ENCODE data around the gene SRCAP. TPM values are rescaled to one million over a fixed set of nuclear protein-coding genes. Genes with fewer than 3 reads are reported as not detected.

SRCAP gene
- total and polyA plus RNA-seq, 2 experiments from 2014 or later = 15.3 to 33.6 TPM

DNA sequence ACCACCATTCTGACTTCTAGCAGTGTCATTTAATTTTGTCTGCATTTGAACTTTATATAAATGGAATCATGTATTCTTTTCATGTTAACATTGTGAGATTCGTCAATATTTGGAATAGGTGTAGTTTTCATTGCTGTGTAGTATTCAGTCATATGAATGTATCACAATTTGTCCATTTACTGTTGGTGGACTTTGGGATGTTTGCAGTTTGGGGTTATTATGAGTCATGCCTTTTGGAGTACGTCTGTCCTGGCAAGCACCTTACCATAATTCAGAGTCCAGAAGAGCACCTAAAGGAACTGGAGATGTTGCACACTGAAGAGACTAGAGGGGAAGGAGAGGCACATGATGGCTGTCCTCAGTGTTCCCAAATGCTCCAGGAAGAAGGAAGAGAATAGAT is 46.1 kb downstream of the SRCAP start:
- Histone ChIP-seq H3K27ac (no peak overlapping the region), H3K79me2 (peaks cover 20% of the 10 kb centered on the region), H3K9me2 (replicated peaks; ENCODE audit: insufficient read depth) (no peaks in the 10 kb centered on the region), H3K36me3 (replicated peaks; ENCODE audit: insufficient read depth, low read depth) (no peaks in the 10 kb centered on the region), H3K4me1 (ENCODE audit: insufficient read depth) (peaks cover 12% of the 10 kb centered on the region), H2AFZ (no peak overlapping the region), H3K9me3 (ENCODE audit: low read depth) (no peaks in the 10 kb centered on the region), H4K20me1 (ENCODE audit: insufficient read depth, poor library complexity, severe bottlenecking) (no peaks in the 10 kb centered on the region), H3K27me3 (no peaks in the 10 kb centered on the region), H3K4me2 (no peak overlapping the region), H3K4me3 (no peak overlapping the region)
- WGBS (ENCODE audit: low lambda C conversion rate, missing lambda C conversion rate) = 76% methylated on average over 2 of the region's 2 CpGs
- TF ChIP-seq EZH2 (IDR thresholded peaks at IDR 0.05; ENCODE audit: borderline replicate concordance) = no peak
- TF ChIP-seq, protein P1, sequence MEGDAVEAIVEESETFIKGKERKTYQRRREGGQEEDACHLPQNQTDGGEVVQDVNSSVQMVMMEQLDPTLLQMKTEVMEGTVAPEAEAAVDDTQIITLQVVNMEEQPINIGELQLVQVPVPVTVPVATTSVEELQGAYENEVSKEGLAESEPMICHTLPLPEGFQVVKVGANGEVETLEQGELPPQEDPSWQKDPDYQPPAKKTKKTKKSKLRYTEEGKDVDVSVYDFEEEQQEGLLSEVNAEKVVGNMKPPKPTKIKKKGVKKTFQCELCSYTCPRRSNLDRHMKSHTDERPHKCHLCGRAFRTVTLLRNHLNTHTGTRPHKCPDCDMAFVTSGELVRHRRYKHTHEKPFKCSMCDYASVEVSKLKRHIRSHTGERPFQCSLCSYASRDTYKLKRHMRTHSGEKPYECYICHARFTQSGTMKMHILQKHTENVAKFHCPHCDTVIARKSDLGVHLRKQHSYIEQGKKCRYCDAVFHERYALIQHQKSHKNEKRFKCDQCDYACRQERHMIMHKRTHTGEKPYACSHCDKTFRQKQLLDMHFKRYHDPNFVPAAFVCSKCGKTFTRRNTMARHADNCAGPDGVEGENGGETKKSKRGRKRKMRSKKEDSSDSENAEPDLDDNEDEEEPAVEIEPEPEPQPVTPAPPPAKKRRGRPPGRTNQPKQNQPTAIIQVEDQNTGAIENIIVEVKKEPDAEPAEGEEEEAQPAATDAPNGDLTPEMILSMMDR (IDR thresholded peaks at IDR 0.05; ENCODE audit: poor library complexity) = no peak
- TF ChIP-seq EZH2phosphoT487 (IDR thresholded peaks at IDR 0.05; ENCODE audit: low read depth, severe bottlenecking, unreplicated experiment) = no peak
- no peak for DNase-seq (ENCODE audit: low spot score)

DNA sequence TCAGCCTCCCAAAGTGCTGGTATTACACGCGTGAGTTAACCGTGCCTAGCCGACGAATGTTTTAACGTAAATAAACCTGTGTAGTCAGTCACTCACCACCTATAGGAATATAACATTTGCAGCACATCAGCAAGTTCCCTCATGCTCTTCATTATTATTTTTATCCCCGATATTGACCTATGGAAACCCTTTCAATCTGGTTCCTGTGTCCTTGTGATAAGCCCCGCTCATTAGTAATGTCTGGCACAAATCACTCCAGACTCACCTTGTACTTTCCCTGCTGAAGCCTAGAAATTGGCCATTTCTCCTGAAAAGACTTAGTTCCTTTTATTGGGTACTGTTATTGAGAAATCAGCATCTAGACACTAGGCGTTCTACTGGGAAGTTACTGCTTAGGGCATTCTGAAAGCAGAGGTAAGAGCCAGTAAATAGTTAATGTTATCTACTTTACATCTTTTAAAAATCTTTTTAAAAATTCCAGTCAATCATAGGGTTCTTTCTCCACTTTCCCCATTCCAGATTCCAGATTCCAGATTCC is 47.7 kb downstream of the SRCAP start:
- no peaks in the 10 kb centered on the region for H3K9me2 ChIP-seq (replicated peaks; ENCODE audit: insufficient read depth)
- peaks cover 4% of the 10 kb centered on the region for H3K4me1 ChIP-seq (ENCODE audit: insufficient read depth)
- H3K4me2 ChIP-seq = no peak overlapping the region
- H3K27me3 ChIP-seq = no peaks in the 10 kb centered on the region
- H3K36me3 ChIP-seq (replicated peaks; ENCODE audit: insufficient read depth, low read depth) = no peaks in the 10 kb centered on the region
- H3K79me2 ChIP-seq = peaks cover 24% of the 10 kb centered on the region
- H3K9me3 ChIP-seq (ENCODE audit: low read depth) = no peaks in the 10 kb centered on the region
- H3K4me3 ChIP-seq = no peak overlapping the region
- no peak for DNase-seq (ENCODE audit: low spot score)
- WGBS (ENCODE audit: low lambda C conversion rate, missing lambda C conversion rate) = 93% methylated on average over 9 of the region's 9 CpGs
- peak overlapping the region; percentile 68 for H3K27ac ChIP-seq
- H4K20me1 ChIP-seq (ENCODE audit: insufficient read depth, poor library complexity, severe bottlenecking) = no peaks in the 10 kb centered on the region
- no peak overlapping the region for H2AFZ ChIP-seq
- TF ChIP-seq, protein P1 (IDR thresholded peaks at IDR 0.05; ENCODE audit: poor library complexity) = no peak
- TF ChIP-seq EZH2 (IDR thresholded peaks at IDR 0.05; ENCODE audit: borderline replicate concordance) = no peak
- TF ChIP-seq EZH2phosphoT487 (IDR thresholded peaks at IDR 0.05; ENCODE audit: low read depth, severe bottlenecking, unreplicated experiment) = no peak

DNA sequence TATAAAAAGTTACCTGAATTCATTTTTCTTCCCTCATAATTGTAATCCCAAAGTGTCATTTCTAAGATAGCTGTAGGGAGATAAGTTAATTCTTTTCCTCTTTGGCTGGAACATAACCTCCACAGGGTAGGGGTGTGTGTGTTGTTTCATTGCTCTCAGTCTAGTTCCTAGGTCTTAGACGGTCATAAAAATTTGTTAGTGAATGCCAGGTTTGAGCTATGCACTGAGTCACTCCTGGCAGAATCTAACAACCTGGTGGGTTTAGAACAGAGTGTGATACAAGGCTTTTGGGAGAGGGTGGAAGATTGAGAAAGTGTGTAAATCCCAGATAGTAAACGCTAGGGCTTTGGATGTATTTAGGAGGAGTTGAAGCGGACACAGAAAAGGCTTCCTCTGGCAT is 48.4 kb downstream of the SRCAP start:
- Histone ChIP-seq H4K20me1 (ENCODE audit: insufficient read depth, poor library complexity, severe bottlenecking) (no peaks in the 10 kb centered on the region), H3K4me2 (peak overlapping the region; percentile 72), H3K9me2 (replicated peaks; ENCODE audit: insufficient read depth) (no peaks in the 10 kb centered on the region), H3K79me2 (peaks cover 19% of the 10 kb centered on the region), H3K4me3 (no peak overlapping the region), H3K36me3 (replicated peaks; ENCODE audit: insufficient read depth, low read depth) (no peaks in the 10 kb centered on the region), H3K4me1 (ENCODE audit: insufficient read depth) (peaks cover 4% of the 10 kb centered on the region), H2AFZ (no peak overlapping the region), H3K27me3 (no peaks in the 10 kb centered on the region), H3K9me3 (ENCODE audit: low read depth) (no peaks in the 10 kb centered on the region), H3K27ac (peak overlapping the region; percentile 68)
- 52% methylated on average over 3 of the region's 3 CpGs for WGBS (ENCODE audit: low lambda C conversion rate, missing lambda C conversion rate)
- no peak for TF ChIP-seq EZH2 (IDR thresholded peaks at IDR 0.05; ENCODE audit: borderline replicate concordance)
- TF ChIP-seq EZH2phosphoT487 (IDR thresholded peaks at IDR 0.05; ENCODE audit: low read depth, severe bottlenecking, unreplicated experiment) = no peak
- TF ChIP-seq, protein P1 (IDR thresholded peaks at IDR 0.05; ENCODE audit: poor library complexity) = no peak
- peak; percentile 39 for DNase-seq (ENCODE audit: low spot score)

All from hepatocyte (in vitro differentiated cells).